ENCODE results near the gene IFNGR2. TPM values are rescaled to one million over a fixed set of nuclear protein-coding genes. Genes with fewer than 3 reads are reported as not detected.

IFNGR2 gene
- total and polyA plus RNA-seq, 7 experiments from 2014 or later, result 9.1 to 80.5 (median 33.7) TPM

GRCh38 chr21:33391656-33392055 is 11.6 kb upstream of the IFNGR2 start:
- no peak for ATAC-seq
- ChIA-PET POLR2A (no interaction called here), CTCF (interaction anchor here (0.6 kb wide), 1 partner anchor 185 kb away, joined by 4 read pairs; no protein-coding TSS in a partner anchor)
- H3K27ac ChIP-seq (ENCODE audit: low read depth, low read length), result no peak overlapping the region
- no peak for DNase-seq
- H3K36me3 Mint-ChIP-seq, result no peaks in the 10 kb centered on the region
- H3K4me3 Mint-ChIP-seq, result no peak overlapping the region
- peaks cover 0 to 22% (median 4%) of the 10 kb centered on the region in 7 donors for H3K4me1 Mint-ChIP-seq
- intact Hi-C loops (cut with micrococcal nuclease), result no loop called here
- no peak overlapping the region for H3K27ac Mint-ChIP-seq
- H3K4me3 ChIP-seq (ENCODE audit: low read length), result no peak overlapping the region
- H3K27me3 ChIP-seq (ENCODE audit: control insufficient read depth in 2 of 2, insufficient read depth in 2 of 2, low read length in 2 of 2), result peaks cover 0 to 4% of the 10 kb centered on the region in 2 donors
- H3K4me1 ChIP-seq (ENCODE audit: control insufficient read depth in 2 of 2, insufficient read depth in 2 of 2, low read length in 2 of 2), result no peaks in the 10 kb centered on the region
- no peaks in the 10 kb centered on the region for H3K36me3 ChIP-seq (ENCODE audit: control insufficient read depth in 2 of 3, insufficient read depth in 3 of 3, low read length in 3 of 3)
- H3K9me3 ChIP-seq (ENCODE audit: control insufficient read depth in 2 of 3, low read length in 3 of 3), result no peaks in the 10 kb centered on the region
- peaks cover 0 to 70% (median 8%) of the 10 kb centered on the region in 5 donors for H3K27me3 Mint-ChIP-seq
- no peaks in the 10 kb centered on the region for H3K9me3 Mint-ChIP-seq

- Histone ChIP-seq H3K4me3 (ENCODE audit: low read length) (no peak overlapping the region), H3K9me3 (ENCODE audit: control insufficient read depth in 2 of 3, low read length in 3 of 3) (no peaks in the 10 kb centered on the region), H3K36me3 (ENCODE audit: control insufficient read depth in 2 of 3, insufficient read depth in 3 of 3, low read length in 3 of 3) (no peaks in the 10 kb centered on the region), H3K4me1 (ENCODE audit: control insufficient read depth in 2 of 2, insufficient read depth in 2 of 2, low read length in 2 of 2) (no peaks in the 10 kb centered on the region), H3K27me3 (ENCODE audit: control insufficient read depth in 2 of 2, insufficient read depth in 2 of 2, low read length in 2 of 2) (peaks cover 0 to 4% of the 10 kb centered on the region in 2 donors), H3K27ac (ENCODE audit: low read depth, low read length) (no peak overlapping the region)
- ChIA-PET CTCF (interaction anchor here (0.6 kb wide), 1 partner anchor 185 kb away, joined by 4 read pairs; no protein-coding TSS in a partner anchor), POLR2A (no interaction called here)
- intact Hi-C loops (cut with micrococcal nuclease), result no loop called here
- Mint-ChIP-seq H3K27me3 (peaks cover 0 to 70% (median 8%) of the 10 kb centered on the region in 5 donors), H3K36me3 (no peaks in the 10 kb centered on the region), H3K9me3 (no peaks in the 10 kb centered on the region), H3K27ac (peak overlapping the region in 3 of 9 donors; percentile 21 to 43 (median 42)), H3K4me3 (no peak overlapping the region), H3K4me1 (peaks cover 0 to 25% (median 4%) of the 10 kb centered on the region in 7 donors)
- ATAC-seq (no peak), DNase-seq (no peak)
These were observed 10.8 kb upstream of the IFNGR2 start for GRCh38 chr21:33392284-33392985.

- Histone ChIP-seq H3K4me1 (ENCODE audit: control insufficient read depth in 2 of 2, insufficient read depth in 2 of 2, low read length in 2 of 2) (no peaks in the 10 kb centered on the region), H3K27me3 (ENCODE audit: control insufficient read depth in 2 of 2, insufficient read depth in 2 of 2, low read length in 2 of 2) (peaks cover 0 to 4% of the 10 kb centered on the region in 2 donors), H3K9me3 (ENCODE audit: control insufficient read depth in 2 of 3, low read length in 3 of 3) (no peaks in the 10 kb centered on the region), H3K36me3 (ENCODE audit: control insufficient read depth in 2 of 3, insufficient read depth in 3 of 3, low read length in 3 of 3) (no peaks in the 10 kb centered on the region), H3K4me3 (ENCODE audit: low read length) (no peak overlapping the region), H3K27ac (ENCODE audit: low read depth, low read length) (no peak overlapping the region)
- Mint-ChIP-seq H3K36me3 (no peaks in the 10 kb centered on the region), H3K27ac (peak overlapping the region in 2 of 9 donors; percentile 21 to 60), H3K9me3 (peaks cover 0 to 3% (median 0%) of the 10 kb centered on the region in 11 donors), H3K27me3 (peaks cover 0 to 71% (median 7%) of the 10 kb centered on the region in 5 donors), H3K4me1 (peaks cover 0 to 26% (median 4%) of the 10 kb centered on the region in 7 donors), H3K4me3 (no peak overlapping the region)
- ATAC-seq, result peak; percentile 12
- POLR2A ChIA-PET, result no interaction called here
- CTCF ChIA-PET, result interaction anchor here (0.6 kb wide), 1 partner anchor 50 kb away, joined by 5 read pairs; no protein-coding TSS in a partner anchor
- DNase-seq, result no peak
- intact Hi-C loops (cut with micrococcal nuclease), result no loop called here
These were observed 9.9 kb upstream of the IFNGR2 start for GRCh38 chr21:33393348-33393747.

- peaks cover 0 to 73% (median 5%) of the 10 kb centered on the region in 5 donors for H3K27me3 Mint-ChIP-seq
- intact Hi-C loops (cut with micrococcal nuclease), result no loop called here
- POLR2A ChIA-PET, result no interaction called here
These were observed 9.0 kb upstream of the IFNGR2 start for GRCh38 chr21:33394260-33394659.

GRCh38 chr21:33395891-33396331 is 7.3 kb upstream of the IFNGR2 start:
- Histone ChIP-seq H3K36me3 (ENCODE audit: control insufficient read depth in 2 of 3, insufficient read depth in 3 of 3, low read length in 3 of 3) (no peaks in the 10 kb centered on the region), H3K4me3 (ENCODE audit: low read length) (no peak overlapping the region), H3K9me3 (ENCODE audit: control insufficient read depth in 2 of 3, low read length in 3 of 3) (no peaks in the 10 kb centered on the region), H3K4me1 (ENCODE audit: control insufficient read depth in 2 of 2, insufficient read depth in 2 of 2, low read length in 2 of 2) (no peaks in the 10 kb centered on the region), H3K27ac (ENCODE audit: low read depth, low read length) (no peak overlapping the region), H3K27me3 (ENCODE audit: control insufficient read depth in 2 of 2, insufficient read depth in 2 of 2, low read length in 2 of 2) (peaks cover 0 to 4% of the 10 kb centered on the region in 2 donors)
- H3K4me1 Mint-ChIP-seq, result peaks cover 8 to 28% (median 9%) of the 10 kb centered on the region in 7 donors
- no peak for DNase-seq
- no peak overlapping the region for H3K27ac Mint-ChIP-seq
- ATAC-seq, result no peak
- CTCF ChIA-PET, result no interaction called here
- H3K9me3 Mint-ChIP-seq, result peaks cover 0 to 3% (median 0%) of the 10 kb centered on the region in 11 donors
- H3K36me3 Mint-ChIP-seq, result no peaks in the 10 kb centered on the region
- intact Hi-C loops (cut with micrococcal nuclease), result no loop called here
- peaks cover 0 to 69% (median 5%) of the 10 kb centered on the region in 5 donors for H3K27me3 Mint-ChIP-seq
- POLR2A ChIA-PET, result interaction anchor here (0.6 to 2.2 kb wide), 3 partner anchors 10 to 190 kb away, joined by 3 to 5 read pairs (median 4); no protein-coding TSS in a partner anchor
- no peak overlapping the region for H3K4me3 Mint-ChIP-seq

More at GRCh38 chr21:33394260-33394659, 9.0 kb upstream of the IFNGR2 start:
- Histone ChIP-seq H3K27me3 (ENCODE audit: control insufficient read depth in 2 of 2, insufficient read depth in 2 of 2, low read length in 2 of 2) (peaks cover 0 to 4% of the 10 kb centered on the region in 2 donors), H3K36me3 (ENCODE audit: control insufficient read depth in 2 of 3, insufficient read depth in 3 of 3, low read length in 3 of 3) (no peaks in the 10 kb centered on the region), H3K4me1 (ENCODE audit: control insufficient read depth in 2 of 2, insufficient read depth in 2 of 2, low read length in 2 of 2) (no peaks in the 10 kb centered on the region), H3K4me3 (ENCODE audit: low read length) (no peak overlapping the region), H3K9me3 (ENCODE audit: control insufficient read depth in 2 of 3, low read length in 3 of 3) (no peaks in the 10 kb centered on the region), H3K27ac (ENCODE audit: low read depth, low read length) (no peak overlapping the region)
- DNase-seq (no peak), ATAC-seq (peak; percentile 74)
- Mint-ChIP-seq H3K4me1 (peaks cover 0 to 26% (median 8%) of the 10 kb centered on the region in 7 donors), H3K36me3 (no peaks in the 10 kb centered on the region), H3K27ac (no peak overlapping the region), H3K9me3 (peaks cover 0 to 3% (median 0%) of the 10 kb centered on the region in 11 donors), H3K4me3 (no peak overlapping the region)
- CTCF ChIA-PET, result no interaction called here

GRCh38 chr21:33396436-33396835 is 6.8 kb upstream of the IFNGR2 start:
- no peak for ATAC-seq
- no peak overlapping the region for H3K4me3 ChIP-seq (ENCODE audit: low read length)
- H3K9me3 Mint-ChIP-seq, result peaks cover 0 to 3% (median 0%) of the 10 kb centered on the region in 11 donors
- POLR2A ChIA-PET, result interaction anchor here (0.6 to 2.2 kb wide), 3 partner anchors 10 to 190 kb away, joined by 3 to 5 read pairs (median 4); no protein-coding TSS in a partner anchor
- H3K36me3 ChIP-seq (ENCODE audit: control insufficient read depth in 2 of 3, insufficient read depth in 3 of 3, low read length in 3 of 3), result no peaks in the 10 kb centered on the region
- CTCF ChIA-PET, result no interaction called here
- H3K27ac Mint-ChIP-seq, result no peak overlapping the region
- peaks cover 0 to 4% of the 10 kb centered on the region in 2 donors for H3K27me3 ChIP-seq (ENCODE audit: control insufficient read depth in 2 of 2, insufficient read depth in 2 of 2, low read length in 2 of 2)
- DNase-seq, result no peak
- H3K27me3 Mint-ChIP-seq, result peaks cover 0 to 71% (median 5%) of the 10 kb centered on the region in 5 donors
- intact Hi-C loops (cut with micrococcal nuclease), result no loop called here
- no peaks in the 10 kb centered on the region for H3K9me3 ChIP-seq (ENCODE audit: control insufficient read depth in 2 of 3, low read length in 3 of 3)
- H3K36me3 Mint-ChIP-seq, result no peaks in the 10 kb centered on the region
- no peak overlapping the region for H3K4me3 Mint-ChIP-seq
- no peaks in the 10 kb centered on the region for H3K4me1 ChIP-seq (ENCODE audit: control insufficient read depth in 2 of 2, insufficient read depth in 2 of 2, low read length in 2 of 2)
- no peak overlapping the region for H3K27ac ChIP-seq (ENCODE audit: low read depth, low read length)
- H3K4me1 Mint-ChIP-seq, result peaks cover 8 to 30% (median 11%) of the 10 kb centered on the region in 7 donors
